ENCODE measurements around the gene RPL10. TPM values are rescaled to one million over a fixed set of nuclear protein-coding genes. Genes with fewer than 3 reads are reported as not detected.
A peak's percentile ranks its signal among the peaks of the same experiment; 100 is the strongest.

The RPL10 gene
- total and polyA plus RNA-seq, 8 donors = 2,309 to 5,478 (median 4,751) TPM

- H3K36me3 ChIP-seq = peaks cover 0 to 56% of the 10 kb centered on the region in 2 donors
- H3K4me1 ChIP-seq = peaks cover 0 to 19% of the 10 kb centered on the region in 2 donors
- intact Hi-C loops (cut with DNase I) = no loop called here
- peak overlapping the region in 1 of 2 donors; percentile 66 for H3K4me3 ChIP-seq
- DNase-seq (no peak), ATAC-seq (peak; percentile 5)
- no peaks in the 10 kb centered on the region for H3K27me3 ChIP-seq
- H3K9me3 ChIP-seq = no peaks in the 10 kb centered on the region
- H3K27ac ChIP-seq = peak overlapping the region; percentile 58 to 67
- no peak for TF ChIP-seq CTCF (IDR thresholded peaks at IDR 0.05)
These were observed 45.3 kb downstream of the RPL10 start for GRCh38 chrX:154443479-154443910.

GRCh38 chrX:154443992-154444754 is 46.0 kb downstream of the RPL10 start, which contains the start of gene FAM50A:
FAM50A (plus strand) TSS chrX:154444141; CDS start chrX:154444236, 95 bp downstream.
- Histone ChIP-seq H3K4me3 (peak within 1 kb of the TSS; percentile 44 to 66), H3K36me3 (peaks cover 0 to 59% of the 10 kb centered on the region in 2 donors), H3K27me3 (no peaks in the 10 kb centered on the region), H3K27ac (peak within 1 kb of the TSS; percentile 67 to 74), H3K9me3 (no peaks in the 10 kb centered on the region), H3K4me1 (peaks cover 0 to 13% of the 10 kb centered on the region in 2 donors)
- intact Hi-C loops (cut with DNase I) = no loop called here
- DNase-seq = peak in 3 of 4 donors; percentile 74 to 94 (median 79)
- peak; percentile 89 for ATAC-seq
- TF ChIP-seq CTCF (IDR thresholded peaks at IDR 0.05) = no peak

- intact Hi-C loops (cut with DNase I) = no loop called here
- no peak for ATAC-seq
- H3K27ac ChIP-seq = peak overlapping the region in 1 of 2 donors; percentile 74
These were observed 46.6 kb downstream of the RPL10 start for GRCh38 chrX:154444755-154445246.

GRCh38 chrX:154445776-154446175 is 47.6 kb downstream of the RPL10 start:
- Histone ChIP-seq H3K36me3 (peaks cover 0 to 60% of the 10 kb centered on the region in 2 donors), H3K27ac (no peak overlapping the region), H3K4me3 (no peak overlapping the region), H3K27me3 (no peaks in the 10 kb centered on the region), H3K4me1 (peaks cover 0 to 13% of the 10 kb centered on the region in 2 donors), H3K9me3 (no peaks in the 10 kb centered on the region)
- ATAC-seq (no peak), DNase-seq (no peak)
- no peak for TF ChIP-seq CTCF (IDR thresholded peaks at IDR 0.05)
- intact Hi-C loops (cut with DNase I) = no loop called here

More at GRCh38 chrX:154444755-154445246, 46.6 kb downstream of the RPL10 start:
- DNase-seq = no peak
- Histone ChIP-seq H3K4me3 (peak overlapping the region; percentile 44 to 66), H3K27me3 (no peaks in the 10 kb centered on the region), H3K36me3 (peaks cover 0 to 60% of the 10 kb centered on the region in 2 donors), H3K4me1 (peaks cover 0 to 13% of the 10 kb centered on the region in 2 donors), H3K9me3 (no peaks in the 10 kb centered on the region)
- TF ChIP-seq CTCF (IDR thresholded peaks at IDR 0.05) = no peak

- intact Hi-C loops (cut with DNase I) = no loop called here
- peaks cover 0 to 60% of the 10 kb centered on the region in 2 donors for H3K36me3 ChIP-seq
- H3K4me3 ChIP-seq = no peak overlapping the region
- no peak for ATAC-seq
- H3K27me3 ChIP-seq = no peaks in the 10 kb centered on the region
- H3K9me3 ChIP-seq = no peaks in the 10 kb centered on the region
- TF ChIP-seq CTCF (IDR thresholded peaks at IDR 0.05) = no peak
- peaks cover 0 to 13% of the 10 kb centered on the region in 2 donors for H3K4me1 ChIP-seq
- DNase-seq = no peak
- H3K27ac ChIP-seq = no peak overlapping the region
These were observed 48.3 kb downstream of the RPL10 start for GRCh38 chrX:154446430-154446829.
